ENCODE data around the gene PPP2R5C. TPM values are rescaled to one million over a fixed set of nuclear protein-coding genes. Genes with fewer than 3 reads are reported as not detected.

Gene PPP2R5C
- total and polyA plus RNA-seq, 8 donors: 103 to 176 (median 112) TPM

GRCh38 chr14:101865288-101865687 is 103.8 kb downstream of the PPP2R5C start:
- Histone ChIP-seq H3K9me3 (no peaks in the 10 kb centered on the region), H3K36me3 (peaks cover 0 to 6% of the 10 kb centered on the region in 2 donors), H3K27ac (no peak overlapping the region), H3K4me3 (no peak overlapping the region), H3K4me1 (no peaks in the 10 kb centered on the region), H3K27me3 (no peaks in the 10 kb centered on the region)
- TF ChIP-seq, protein P1, sequence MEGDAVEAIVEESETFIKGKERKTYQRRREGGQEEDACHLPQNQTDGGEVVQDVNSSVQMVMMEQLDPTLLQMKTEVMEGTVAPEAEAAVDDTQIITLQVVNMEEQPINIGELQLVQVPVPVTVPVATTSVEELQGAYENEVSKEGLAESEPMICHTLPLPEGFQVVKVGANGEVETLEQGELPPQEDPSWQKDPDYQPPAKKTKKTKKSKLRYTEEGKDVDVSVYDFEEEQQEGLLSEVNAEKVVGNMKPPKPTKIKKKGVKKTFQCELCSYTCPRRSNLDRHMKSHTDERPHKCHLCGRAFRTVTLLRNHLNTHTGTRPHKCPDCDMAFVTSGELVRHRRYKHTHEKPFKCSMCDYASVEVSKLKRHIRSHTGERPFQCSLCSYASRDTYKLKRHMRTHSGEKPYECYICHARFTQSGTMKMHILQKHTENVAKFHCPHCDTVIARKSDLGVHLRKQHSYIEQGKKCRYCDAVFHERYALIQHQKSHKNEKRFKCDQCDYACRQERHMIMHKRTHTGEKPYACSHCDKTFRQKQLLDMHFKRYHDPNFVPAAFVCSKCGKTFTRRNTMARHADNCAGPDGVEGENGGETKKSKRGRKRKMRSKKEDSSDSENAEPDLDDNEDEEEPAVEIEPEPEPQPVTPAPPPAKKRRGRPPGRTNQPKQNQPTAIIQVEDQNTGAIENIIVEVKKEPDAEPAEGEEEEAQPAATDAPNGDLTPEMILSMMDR (IDR thresholded peaks at IDR 0.05): no peak
- intact Hi-C loops (cut with DNase I): no loop called here
- DNase-seq: no peak
- no peak for ATAC-seq

DNA sequence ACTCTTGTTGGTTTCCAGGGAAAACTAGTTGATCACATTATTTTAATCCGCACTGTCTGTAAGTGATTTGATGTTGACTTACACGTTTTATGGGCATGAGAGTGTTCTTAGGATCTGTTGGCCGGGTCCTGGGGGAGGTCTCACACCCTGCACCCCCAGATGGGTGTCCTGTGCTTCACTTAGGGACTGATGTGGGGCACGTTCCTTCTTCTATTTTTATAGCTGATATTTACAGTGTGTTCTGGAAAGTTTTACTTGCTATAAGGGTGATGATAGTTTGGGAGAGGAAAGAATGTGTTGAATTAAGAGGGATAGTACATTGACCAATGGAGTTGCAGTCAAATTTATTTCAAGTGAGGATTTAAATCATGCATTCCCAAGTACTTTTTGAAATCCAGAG is 106.3 kb downstream of the PPP2R5C start:
- TF ChIP-seq, protein P1 (IDR thresholded peaks at IDR 0.05): no peak
- Histone ChIP-seq H3K27me3 (no peaks in the 10 kb centered on the region), H3K4me3 (no peak overlapping the region), H3K36me3 (peaks cover 0 to 6% of the 10 kb centered on the region in 2 donors), H3K9me3 (no peaks in the 10 kb centered on the region), H3K4me1 (peaks cover 0 to 5% of the 10 kb centered on the region in 2 donors), H3K27ac (no peak overlapping the region)
- ATAC-seq (no peak), DNase-seq (no peak)
- intact Hi-C loops (cut with DNase I): no loop called here

DNA sequence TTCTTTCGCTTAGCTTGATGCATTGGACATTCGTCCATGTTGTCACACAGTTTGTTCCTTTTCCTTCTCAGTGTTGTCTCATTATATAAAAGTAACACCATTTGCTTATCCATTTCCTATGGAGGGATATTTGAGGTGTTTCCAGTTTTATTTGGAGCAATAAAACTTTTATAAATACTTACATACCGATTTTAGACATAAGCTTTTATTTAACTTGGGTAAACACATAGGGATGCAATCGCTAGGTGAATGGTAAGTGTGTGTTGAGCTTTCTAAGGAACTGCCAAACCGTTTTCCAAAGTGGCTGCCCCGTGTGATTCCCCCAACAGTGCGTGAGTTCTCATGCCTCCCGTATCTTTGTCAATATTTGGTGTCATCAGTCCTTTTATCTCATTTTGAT is 107.7 kb downstream of the PPP2R5C start:
- H3K9me3 ChIP-seq: no peaks in the 10 kb centered on the region
- no peak overlapping the region for H3K4me3 ChIP-seq
- peaks cover 0 to 13% of the 10 kb centered on the region in 2 donors for H3K4me1 ChIP-seq
- no peak overlapping the region for H3K27ac ChIP-seq
- peaks cover 0 to 4% of the 10 kb centered on the region in 2 donors for H3K36me3 ChIP-seq
- TF ChIP-seq, protein P1 (IDR thresholded peaks at IDR 0.05): no peak
- no peaks in the 10 kb centered on the region for H3K27me3 ChIP-seq
- intact Hi-C loops (cut with DNase I): no loop called here
- no peak for ATAC-seq
- no peak for DNase-seq

DNA sequence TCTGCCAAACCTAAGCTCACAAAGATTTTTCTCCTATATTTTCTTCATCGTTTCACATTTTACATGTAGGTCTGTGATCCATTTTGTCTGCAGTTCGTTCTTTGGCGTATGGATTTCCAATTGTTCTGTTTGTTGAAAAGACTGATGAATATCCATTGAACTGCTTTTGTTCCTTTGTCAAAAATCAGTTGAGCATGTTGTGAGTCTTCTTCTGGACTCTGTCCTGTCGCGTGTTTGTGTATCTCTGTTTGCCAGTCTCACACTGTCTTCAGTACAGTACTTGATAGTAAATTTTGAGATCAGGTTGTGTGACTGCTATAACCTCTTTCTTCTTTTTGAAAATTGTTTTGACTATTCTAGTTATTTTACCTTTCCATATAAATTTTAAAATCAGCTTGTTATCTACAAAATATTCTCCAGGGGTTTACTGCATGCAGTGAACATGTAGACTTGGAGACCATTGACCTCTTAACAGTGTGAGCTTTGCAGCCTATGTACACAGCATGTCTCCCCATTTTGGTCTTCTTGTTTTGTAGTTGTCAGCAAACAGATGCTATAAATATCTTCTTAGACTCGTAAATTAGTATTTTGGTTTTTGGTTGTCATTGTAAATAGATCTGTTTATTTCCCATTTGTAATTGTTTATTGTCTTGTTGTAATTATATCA is 108.9 kb downstream of the PPP2R5C start:
- DNase-seq (no peak), ATAC-seq (no peak)
- intact Hi-C loops (cut with DNase I): no loop called here
- H3K27me3 ChIP-seq: no peaks in the 10 kb centered on the region
- TF ChIP-seq, protein P1 (IDR thresholded peaks at IDR 0.05): no peak
- no peak overlapping the region for H3K27ac ChIP-seq
- no peaks in the 10 kb centered on the region for H3K9me3 ChIP-seq
- H3K4me3 ChIP-seq: no peak overlapping the region
- peaks cover 0 to 18% of the 10 kb centered on the region in 2 donors for H3K4me1 ChIP-seq
- no peaks in the 10 kb centered on the region for H3K36me3 ChIP-seq

- Histone ChIP-seq H3K27ac (no peak overlapping the region), H3K27me3 (no peaks in the 10 kb centered on the region), H3K9me3 (no peaks in the 10 kb centered on the region), H3K36me3 (no peaks in the 10 kb centered on the region), H3K4me1 (peaks cover 7 to 38% of the 10 kb centered on the region in 2 donors), H3K4me3 (no peak overlapping the region)
- DNase-seq (no peak), ATAC-seq (no peak)
- intact Hi-C loops (cut with DNase I): no loop called here
- TF ChIP-seq, protein P1 (IDR thresholded peaks at IDR 0.05): no peak
Measured at GRCh38 chr14:101872346-101872745, 110.8 kb downstream of the PPP2R5C start.

All from left lung (tissue), 10 donors.